ENCODE measurements around the gene FLOT1. TPM values are rescaled to one million over a fixed set of nuclear protein-coding genes. Genes with fewer than 3 reads are reported as not detected.

FLOT1 gene
- total and polyA plus RNA-seq, 9 of the 15 experiments (the other 6 are each of a cell fraction or from before 2014, with no cell fraction given): 11.7 to 149 (median 118) TPM

DNA sequence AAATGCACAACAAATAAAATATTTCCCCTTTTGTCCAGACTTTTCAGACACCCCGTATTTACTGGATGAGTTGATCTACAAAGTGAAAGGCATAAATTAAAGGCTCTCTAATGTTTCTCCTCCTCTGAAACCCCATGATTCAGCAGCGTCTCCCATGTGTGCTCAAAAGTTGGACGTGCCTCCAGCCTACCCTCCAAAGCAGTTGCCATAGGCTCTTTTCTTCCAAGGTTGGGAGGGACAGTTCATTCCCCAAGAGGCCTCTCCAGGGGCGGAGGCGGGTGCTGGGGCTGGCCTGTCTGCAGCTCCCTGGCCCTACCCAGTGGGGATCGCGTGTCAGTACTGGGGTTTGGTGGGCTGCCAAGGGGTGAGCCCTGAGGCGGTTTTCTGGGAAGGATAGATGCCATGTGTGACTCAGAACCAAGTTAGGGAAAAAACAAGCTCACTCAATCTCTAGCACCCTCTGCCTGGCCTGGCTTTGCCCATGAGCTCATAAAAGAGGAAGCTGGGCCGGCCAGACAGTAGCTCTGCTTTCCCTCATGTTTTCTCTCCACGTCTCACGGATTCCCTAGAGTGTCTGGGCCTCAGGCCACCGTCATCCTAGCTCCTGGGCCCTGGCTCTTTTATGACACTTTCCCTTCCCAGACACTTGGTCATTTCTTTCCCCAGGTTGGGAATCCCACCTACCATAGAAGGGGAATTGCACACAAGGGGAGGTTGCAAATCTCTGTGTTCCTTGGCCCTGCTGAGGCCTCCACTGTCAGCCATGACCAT lies 9.9 kb upstream of the FLOT1 start (continued):
- TF ChIP-seq YY1 (IDR thresholded peaks at IDR 0.05; ENCODE audit: borderline replicate concordance in 1 of 3, control insufficient read depth in 1 of 3, extremely low read depth in 1 of 3, insufficient read depth in 3 of 3, insufficient read length in 1 of 3, insufficient replicate concordance in 2 of 3, low read depth in 1 of 3, low read length in 2 of 3): peak in 1 of 3 experiments; percentile 27

DNA sequence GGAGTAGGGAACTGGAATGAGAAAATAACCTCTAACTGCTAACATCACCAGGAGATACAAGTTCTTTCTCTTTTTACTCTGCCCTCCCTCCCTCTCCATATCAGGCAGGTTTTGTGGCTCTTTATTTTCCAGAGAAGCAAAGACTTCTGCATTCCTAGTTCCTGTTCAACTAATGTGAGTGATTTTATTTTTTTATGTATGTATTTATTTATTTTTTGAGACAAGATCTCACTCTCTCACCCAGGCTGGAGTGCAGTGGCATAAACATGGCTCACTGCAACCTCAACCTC lies 7.8 kb upstream of the FLOT1 start:
- Histone ChIP-seq H4K20me1 (replicated peaks; ENCODE audit: control insufficient read depth, insufficient read depth, low read length) (no peaks in the 10 kb centered on the region), H3K27ac (ENCODE audit: extremely low read depth, low read depth, low read length) (no peak overlapping the region), H3K9ac (ENCODE audit: insufficient read depth in 1 of 2, low read depth in 2 of 2, low read length in 2 of 2) (no peak overlapping the region), H3K4me1 (replicated peaks in 1 of 2; ENCODE audit: control insufficient read depth in 2 of 2, insufficient read depth in 2 of 2, low read length in 2 of 2) (peaks cover 12 to 26% of the 10 kb centered on the region in 2 experiments), H3K9me3 (replicated peaks; ENCODE audit: control insufficient read depth, insufficient read depth, low read depth, low read length) (no peaks in the 10 kb centered on the region), H3K36me3 (ENCODE audit: control insufficient read depth, insufficient read depth, low read length) (no peaks in the 10 kb centered on the region), H3K4me3 (no peak overlapping the region), H3K27me3 (ENCODE audit: control insufficient read depth in 2 of 2, insufficient read depth in 2 of 2, low read length in 2 of 2) (no peaks in the 10 kb centered on the region), H3K79me2 (ENCODE audit: control insufficient read depth, insufficient read depth, low read length) (no peaks in the 10 kb centered on the region), H3K4me2 (ENCODE audit: insufficient read depth, low read length) (no peak overlapping the region), H2AFZ (ENCODE audit: low read depth, low read length) (no peak overlapping the region), H3K9me1 (ENCODE audit: control insufficient read depth, insufficient read depth, low read length) (no peaks in the 10 kb centered on the region)
- FAIRE-seq (no peak), DNase-seq (ENCODE audit: extremely low read depth in 1 of 4, low spot score in 3 of 4) (no peak), ATAC-seq (no peak)
- TF ChIP-seq FOXK2 (conservative IDR thresholded peaks at IDR 0.05 in 1 of 2, IDR thresholded peaks at IDR 0.05 in 1 of 2; ENCODE audit: low read depth in 2 of 2): no peak
- TF ChIP-seq ARHGAP35 (IDR thresholded peaks at IDR 0.05; ENCODE audit: partially characterized antibody): no peak
- TF ChIP-seq CHD4 (IDR thresholded peaks at IDR 0.05; ENCODE audit: insufficient read depth, insufficient replicate concordance, low read depth, low read length, poor library complexity, severe bottlenecking): no peak
- no peak for TF ChIP-seq KLF6 (CRISPR knock-in tag; IDR thresholded peaks at IDR 0.05; ENCODE audit: borderline replicate concordance)
- no peak for TF ChIP-seq FOXK1 (CRISPR knock-in tag; IDR thresholded peaks at IDR 0.05; ENCODE audit: borderline replicate concordance)
- TF ChIP-seq POLR2G (IDR thresholded peaks at IDR 0.05; ENCODE audit: low read depth, low read length): no peak
- no peak for TF ChIP-seq ESRRB (CRISPR knock-in tag; IDR thresholded peaks at IDR 0.05; ENCODE audit: borderline replicate concordance)
- BruUV-seq (replicated peaks): no TSS peak
- ChIA-PET CTCF (ENCODE audit: low intra/inter-chr PET ratio) (no interaction called here), POLR2A (interaction anchor here (0.7 to 1.0 kb wide), 2 partner anchors 9 to 384 kb away, joined by 3 to 4 read pairs; no protein-coding TSS in a partner anchor)
- in situ Hi-C loops (cut with MboI) (no loop called here), intact Hi-C loops (cut with micrococcal nuclease) (no loop called here)
